K562 (cell line): ENCODE results near the gene PNPO. TPM values are rescaled to one million over a fixed set of nuclear protein-coding genes. Genes with fewer than 3 reads are reported as not detected.

Experiments
- CXXC5 ChIP-seq: fragments of 250-450 bp; sonication (Bioruptor Pico); IDR thresholded peaks from 2 replicates; pipeline ENCODE4 v1.8.0; 2022; ENCODE audit warnings: inconsistent platforms, mild to moderate bottlenecking, moderate library complexity
- GATA2 ChIP-seq: sonication (generic); formaldehyde crosslinking; IDR thresholded peaks from 2 replicates; pipeline ENCODE4 v1.4.0; 2020; ENCODE audit warnings: mild to moderate bottlenecking, missing genetic modification reagents
- HDAC8 ChIP-seq: fragments of 450-650 bp; IDR thresholded peaks from 2 replicates; pipeline ENCODE4 v1.6.1; 2016; ENCODE audit warnings: mild to moderate bottlenecking, missing genetic modification characterization, moderate library complexity, missing compliant biosample characterization
- MECOM ChIP-seq: fragments of 250-450 bp; sonication (Bioruptor Pico); IDR thresholded peaks from 2 replicates; pipeline ENCODE4 v1.8.0; 2022; ENCODE audit warnings: inconsistent platforms
- MGA ChIP-seq: fragments of 450-650 bp; IDR thresholded peaks from 2 replicates; pipeline ENCODE4 v1.6.1; 2016; ENCODE audit warnings: mild to moderate bottlenecking, moderate library complexity
- MTA1 ChIP-seq: fragments of 450-650 bp; IDR thresholded peaks from 2 replicates; pipeline ENCODE4 v1.6.1; 2017; ENCODE audit warnings: borderline replicate concordance
- NBN ChIP-seq: fragments of 450-650 bp; IDR thresholded peaks from 2 replicates; pipeline ENCODE4 v1.6.1; 2016; ENCODE audit warnings: low read depth, mild to moderate bottlenecking
- NFXL1 ChIP-seq: fragments of 450-650 bp; formaldehyde crosslinking; IDR thresholded peaks from 2 replicates; pipeline ENCODE4 v1.4.0; 2021; ENCODE audit warnings: mild to moderate bottlenecking
- NONO ChIP-seq, 2 experiments: fragments of 200-400 bp in 1 of 2; fragments of 450-650 bp in 1 of 2; formaldehyde crosslinking in 1 of 2; IDR thresholded peaks; 2 replicates each; pipeline ENCODE4 v1.6.1; 2017; ENCODE audit warnings: low read depth in 2 of 2, mild to moderate bottlenecking in 2 of 2, moderate library complexity in 2 of 2, low read length in 1 of 2
- PPARD ChIP-seq: fragments of 250-450 bp; sonication (Bioruptor Pico); IDR thresholded peaks from 2 replicates; pipeline ENCODE4 v1.8.0; 2022; ENCODE audit warnings: inconsistent platforms, mild to moderate bottlenecking, moderate library complexity
- RBM22 ChIP-seq: fragments of 200-400 bp; formaldehyde crosslinking; IDR thresholded peaks from 2 replicates; pipeline ENCODE4 v1.6.1; 2018; ENCODE audit warnings: low read length, low read depth; ENCODE audit not compliant: poor library complexity, severe bottlenecking
- RCOR1 ChIP-seq, 2 experiments: IDR thresholded peaks; 2 replicates each; pipeline ENCODE4 v1.6.1; 2012; ENCODE audit warnings: low read depth in 2 of 2, low read length in 2 of 2, borderline replicate concordance in 1 of 2, improper control_type of control experiment in 1 of 2
- SMAD3 ChIP-seq: fragments of 450-650 bp; formaldehyde crosslinking; conservative IDR thresholded peaks from 2 replicates; pipeline ENCODE4 v1.4.0; 2020; ENCODE audit warnings: mild to moderate bottlenecking
- TAL1 ChIP-seq: fragments of 450-650 bp; IDR thresholded peaks from 2 replicates; pipeline ENCODE4 v1.6.1; 2016; ENCODE audit warnings: mild to moderate bottlenecking
- XRCC3 ChIP-seq: fragments of 450-650 bp; IDR thresholded peaks from 2 replicates; pipeline ENCODE4 v1.6.1; 2017; ENCODE audit warnings: mild to moderate bottlenecking, moderate library complexity
- ZBED1 ChIP-seq: IDR thresholded peaks from 2 replicates; pipeline ENCODE4 v1.6.1; 2014
- ZNF324 ChIP-seq: fragments of 250-450 bp; sonication (Bioruptor Pico); IDR thresholded peaks from 2 replicates; pipeline ENCODE4 v1.4.0; 2020; ENCODE audit warnings: mild to moderate bottlenecking
- ZNF561 ChIP-seq: fragments of 450-650 bp; formaldehyde crosslinking; conservative IDR thresholded peaks from 2 replicates; pipeline ENCODE4 v1.4.0; 2020; ENCODE audit warnings: mild to moderate bottlenecking, moderate library complexity
- polyA plus RNA-seq, 8 experiments: library from polyadenylated mRNA; depleted of rRNA in 4 of 8; stranded (reverse) in 5 of 8; unstranded in 3 of 8; fragments of >200 nt; fragmentation: Nextera tagmentation in 2 of 8; fragmentation: Illumina TruSeq in 1 of 8; extraction: Ambion mirVana in 2 of 8; extraction: Trizol in 1 of 8; gene quantifications; 2 replicates each; pipeline versions ENCODE4 v1.2.1 to v1.2.3, GENCODE V29; 2011 to 2014; ENCODE audit warnings: inconsistent platforms in 1 of 8, missing spikeins in 1 of 8
- total RNA-seq, 7 experiments: library from RNA; depleted of rRNA in 6 of 7; stranded (reverse); fragments of >200 nt in 6 of 7; fragmentation: Illumina TruSeq in 2 of 7; extraction: Trizol in 2 of 7; gene quantifications; 2 replicates each; pipeline versions ENCODE4 v1.2.1 to v1.2.3, GENCODE V29; 2011 to 2021; ENCODE audit warnings: low replicate concordance in 1 of 7
- TF ChIP-seq, protein P1 (sequence below): fragments of 450-650 bp; IDR thresholded peaks from 2 replicates; pipeline ENCODE4 v1.6.1; 2016

Gene PNPO
- total and polyA plus RNA-seq, 9 of the 15 experiments (the other 6 are each of a cell fraction or from before 2014, with no cell fraction given) = 16.6 to 39.0 (median 27.4) TPM

- TF ChIP-seq, protein P1, sequence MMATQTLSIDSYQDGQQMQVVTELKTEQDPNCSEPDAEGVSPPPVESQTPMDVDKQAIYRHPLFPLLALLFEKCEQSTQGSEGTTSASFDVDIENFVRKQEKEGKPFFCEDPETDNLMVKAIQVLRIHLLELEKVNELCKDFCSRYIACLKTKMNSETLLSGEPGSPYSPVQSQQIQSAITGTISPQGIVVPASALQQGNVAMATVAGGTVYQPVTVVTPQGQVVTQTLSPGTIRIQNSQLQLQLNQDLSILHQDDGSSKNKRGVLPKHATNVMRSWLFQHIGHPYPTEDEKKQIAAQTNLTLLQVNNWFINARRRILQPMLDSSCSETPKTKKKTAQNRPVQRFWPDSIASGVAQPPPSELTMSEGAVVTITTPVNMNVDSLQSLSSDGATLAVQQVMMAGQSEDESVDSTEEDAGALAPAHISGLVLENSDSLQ = peak; percentile 98
- TF ChIP-seq MECOM (CRISPR knock-in tag) (peak; percentile 56; the same call in 1 of the 2 replicates), GATA2 (peak; percentile 71), NBN (no peak), NFXL1 (CRISPR knock-in tag) (no peak), NONO (IDR thresholded peaks at IDR 0.05; ENCODE audit: low read depth in 2 of 2, low read length in 1 of 2) (no peak), RBM22 (no peak), ZNF324 (CRISPR knock-in tag) (no peak), HDAC8 (tag) (no peak), XRCC3 (no peak), ZBED1 (peak; percentile 35; the same call in 1 of the 2 replicates), MTA1 (0 out of 2 replicates have a peak, but pooled peaks have one; percentile 14), SMAD3 (no peak), PPARD (CRISPR knock-in tag) (no peak), RCOR1 (IDR thresholded peaks at IDR 0.05; ENCODE audit: borderline replicate concordance in 1 of 2, low read depth in 2 of 2, low read length in 2 of 2) (peak in 1 of 2 experiments; percentile 81; a peak in 2 of 4 replicates), ZNF561 (no peak), MGA (peak; percentile 29), CXXC5 (CRISPR knock-in tag) (peak; percentile 72), TAL1 (peak; percentile 21; the same call in 1 of the 2 replicates)
Measured at GRCh38 chr17:47982091-47982617, 40.8 kb downstream of the PNPO start (continued).
